IgD-negative memory B cell (primary cell): ENCODE results near the gene FZD1. TPM values are rescaled to one million over a fixed set of nuclear protein-coding genes. Genes with fewer than 3 reads are reported as not detected.

Experiments
- H3K27ac Mint-ChIP-seq, 3 donors: one replicate each; pipeline ENCODE4 v1.8.0; 2020 to 2022; ENCODE audit warnings: mild to moderate bottlenecking in 3 of 3, mixed read lengths in 3 of 3, moderate library complexity in 1 of 3
- H3K27me3 Mint-ChIP-seq: one replicate; pipeline ENCODE4 v1.8.0; 2021; ENCODE audit warnings: mixed read lengths
- H3K36me3 Mint-ChIP-seq: one replicate; pipeline ENCODE4 v1.8.0; 2020; ENCODE audit warnings: mild to moderate bottlenecking, mixed read lengths
- H3K4me1 Mint-ChIP-seq, 3 donors: one replicate each; pipeline ENCODE4 v1.8.0; 2020 to 2022; ENCODE audit warnings: mixed read lengths in 3 of 3, mild to moderate bottlenecking in 1 of 3
- H3K4me3 Mint-ChIP-seq, 4 donors: one replicate each; pipeline ENCODE4 v1.8.0; 2020 to 2022; ENCODE audit warnings: mild to moderate bottlenecking in 4 of 4, mixed read lengths in 4 of 4, moderate library complexity in 3 of 4
- H3K9me3 Mint-ChIP-seq, 3 donors: one replicate each; pipeline ENCODE4 v1.8.0; 2020 to 2021; ENCODE audit warnings: mixed read lengths in 3 of 3, mild to moderate bottlenecking in 1 of 3
- polyA plus RNA-seq: library from polyadenylated mRNA; unstranded; fragments of 300-500 nt; fragmentation: Illumina TruSeq; gene quantifications from one replicate; pipeline ENCODE4 v1.2.3, GENCODE V29; 2021

The FZD1 gene
- polyA plus RNA-seq, 1 donor from 2014 or later = 0.23 TPM

DNA sequence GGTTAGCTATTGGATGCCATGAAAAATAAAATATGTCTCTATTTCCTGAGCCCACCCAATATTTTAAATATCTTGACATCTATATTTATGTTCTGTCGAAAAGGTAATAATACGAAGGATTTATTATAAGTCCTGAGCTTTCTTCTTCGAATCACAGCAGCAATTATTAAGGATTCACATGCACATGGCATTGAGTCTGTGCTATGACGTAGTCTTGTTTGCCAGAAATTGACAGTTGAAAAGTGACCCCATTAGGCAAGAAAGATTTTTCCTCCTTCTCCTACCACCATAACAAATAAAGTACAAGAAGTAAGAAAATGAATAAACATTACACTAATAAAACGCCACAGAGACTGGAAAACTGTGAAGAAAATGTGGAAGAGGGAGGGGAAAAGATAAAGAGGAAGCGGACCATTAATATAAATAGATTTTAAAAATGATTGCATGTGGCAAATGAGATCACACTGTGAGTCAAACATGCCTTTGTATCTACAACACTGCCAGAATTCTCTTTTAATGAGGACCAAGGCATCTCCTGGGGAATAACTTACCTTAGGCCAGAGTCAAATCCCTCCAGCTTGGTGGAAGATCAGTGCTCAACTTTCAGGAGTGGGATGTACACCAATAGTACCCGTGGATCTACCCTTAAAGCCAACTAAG lies 21.6 kb downstream of the FZD1 start:
- Mint-ChIP-seq H3K4me3 (no peak overlapping the region), H3K27ac (no peak overlapping the region), H3K27me3 (peaks cover 6% of the 10 kb centered on the region), H3K36me3 (no peaks in the 10 kb centered on the region), H3K9me3 (no peaks in the 10 kb centered on the region), H3K4me1 (peaks cover 0 to 5% (median 0%) of the 10 kb centered on the region in 3 donors)

DNA sequence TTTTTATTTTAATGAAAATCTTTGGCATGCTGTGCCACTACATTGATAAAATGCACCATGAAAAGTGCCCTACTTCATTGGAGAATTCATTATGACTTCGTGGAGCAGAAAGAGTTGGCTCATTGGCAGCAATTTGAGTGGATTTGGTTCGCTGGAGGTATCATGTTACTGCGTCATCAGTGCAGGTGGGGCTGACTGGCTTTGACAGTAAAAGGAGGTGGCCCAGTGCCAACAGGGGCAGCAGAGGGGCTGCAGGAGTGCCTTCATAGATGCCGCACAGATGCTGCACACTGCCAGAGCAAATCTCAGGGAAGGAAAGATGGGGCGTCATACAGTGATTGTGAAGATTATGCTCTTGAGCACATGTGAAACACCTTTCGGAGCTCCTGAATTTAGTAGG lies 22.2 kb downstream of the FZD1 start:
- H3K27me3 Mint-ChIP-seq = peaks cover 6% of the 10 kb centered on the region
- H3K9me3 Mint-ChIP-seq = no peaks in the 10 kb centered on the region
- no peaks in the 10 kb centered on the region for H3K36me3 Mint-ChIP-seq
- peaks cover 0 to 5% (median 2%) of the 10 kb centered on the region in 3 donors for H3K4me1 Mint-ChIP-seq
- H3K4me3 Mint-ChIP-seq = no peak overlapping the region
- no peak overlapping the region for H3K27ac Mint-ChIP-seq

DNA sequence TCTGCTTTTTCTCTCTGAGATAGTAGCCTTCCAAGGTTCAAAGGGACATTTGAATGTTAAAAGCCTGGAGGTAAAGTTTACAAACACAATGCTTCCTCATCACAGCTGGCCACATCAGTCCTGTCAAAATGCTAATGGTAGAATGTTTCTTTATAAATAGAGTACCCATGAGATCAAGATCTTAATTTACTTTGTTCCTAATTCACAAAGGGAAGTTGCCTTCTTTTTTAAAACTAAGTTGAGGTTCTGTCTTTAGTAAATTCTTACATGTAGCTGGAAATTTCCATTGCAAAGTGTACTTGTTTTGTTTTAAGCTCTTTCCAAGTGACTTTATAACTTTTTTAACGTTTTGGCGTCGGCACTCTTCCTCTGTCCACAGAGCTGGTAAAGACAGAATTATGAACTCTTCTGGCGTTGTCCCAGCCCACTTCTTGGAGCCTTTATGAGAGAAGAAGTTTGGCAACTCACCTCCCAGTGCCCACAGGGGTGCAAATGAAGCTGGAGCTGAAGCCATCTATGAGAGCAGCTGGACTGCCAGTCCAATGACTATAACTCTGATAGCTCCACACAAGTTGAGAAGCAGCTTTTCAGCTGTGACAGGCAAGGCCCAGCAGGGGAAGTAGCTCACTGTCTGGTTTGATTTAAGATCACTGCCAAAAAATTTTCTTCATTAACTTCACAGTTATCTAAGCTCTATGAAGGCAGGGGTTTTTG lies 23.3 kb downstream of the FZD1 start:
- no peaks in the 10 kb centered on the region for H3K9me3 Mint-ChIP-seq
- H3K36me3 Mint-ChIP-seq = no peaks in the 10 kb centered on the region
- no peak overlapping the region for H3K27ac Mint-ChIP-seq
- no peak overlapping the region for H3K4me3 Mint-ChIP-seq
- peaks cover 0 to 5% (median 2%) of the 10 kb centered on the region in 3 donors for H3K4me1 Mint-ChIP-seq
- H3K27me3 Mint-ChIP-seq = peaks cover 3% of the 10 kb centered on the region

DNA sequence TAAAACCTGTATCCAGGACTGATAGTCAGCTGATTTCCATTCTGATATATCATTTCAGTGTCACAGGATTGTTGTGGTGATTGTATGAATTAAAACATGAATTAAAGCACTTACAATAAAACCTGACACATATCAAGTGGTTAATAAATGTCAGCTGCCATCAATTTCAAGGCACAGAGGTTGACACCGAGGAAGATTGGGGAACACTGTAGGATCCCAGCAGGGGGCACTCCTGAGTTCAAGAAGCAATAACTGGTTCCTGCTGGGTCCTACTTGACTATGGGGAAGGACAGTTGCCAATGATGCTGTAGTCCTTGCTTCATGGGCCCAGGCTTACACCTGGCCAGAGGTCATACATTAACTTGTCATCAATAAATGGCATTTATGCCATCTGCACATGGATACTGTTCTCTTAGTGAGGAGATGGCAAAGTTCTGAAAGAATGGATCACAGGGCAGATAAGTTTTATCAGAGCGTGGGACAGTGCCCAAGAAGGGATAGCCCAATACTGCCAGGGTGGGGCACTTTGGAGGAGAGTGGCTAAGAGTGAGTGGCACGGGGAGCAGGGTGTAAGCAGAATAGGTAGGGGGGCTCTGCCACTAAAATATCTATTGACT lies 24.1 kb downstream of the FZD1 start:
- Mint-ChIP-seq H3K27me3 (peaks cover 2% of the 10 kb centered on the region), H3K4me3 (no peak overlapping the region), H3K36me3 (no peaks in the 10 kb centered on the region), H3K27ac (no peak overlapping the region), H3K9me3 (no peaks in the 10 kb centered on the region), H3K4me1 (peaks cover 0 to 6% (median 2%) of the 10 kb centered on the region in 3 donors)

DNA sequence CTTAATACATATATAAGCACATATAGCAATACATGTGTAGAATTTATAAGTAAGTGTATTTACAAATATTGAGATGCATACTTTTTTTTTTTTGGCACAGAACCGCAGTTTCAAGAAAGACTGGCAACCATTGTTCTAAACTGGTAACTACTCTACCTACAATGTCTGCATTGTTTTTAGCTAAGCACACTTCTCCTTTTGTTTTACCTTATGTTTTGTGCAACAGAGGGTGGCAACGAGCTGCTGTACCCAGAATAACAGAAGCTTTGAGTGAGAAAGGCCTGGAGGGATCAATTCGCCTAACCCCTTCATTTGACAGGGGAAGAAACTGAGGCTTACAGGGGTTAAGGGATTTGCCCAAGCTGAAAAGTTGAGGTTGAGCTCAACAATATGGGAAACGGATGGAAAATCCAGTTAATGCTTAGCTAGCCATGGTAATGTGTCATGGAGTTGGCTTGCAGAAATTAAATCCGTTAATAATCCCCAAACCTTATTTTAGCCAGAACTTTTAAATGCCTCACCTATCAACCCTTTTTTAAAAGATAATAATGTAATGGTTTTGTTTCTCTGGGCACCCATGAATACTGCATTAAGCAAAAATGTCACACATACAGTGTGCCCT lies 25.5 kb downstream of the FZD1 start:
- H3K36me3 Mint-ChIP-seq = no peaks in the 10 kb centered on the region
- H3K27ac Mint-ChIP-seq = no peak overlapping the region
- H3K4me1 Mint-ChIP-seq = peaks cover 0 to 6% (median 2%) of the 10 kb centered on the region in 3 donors

DNA sequence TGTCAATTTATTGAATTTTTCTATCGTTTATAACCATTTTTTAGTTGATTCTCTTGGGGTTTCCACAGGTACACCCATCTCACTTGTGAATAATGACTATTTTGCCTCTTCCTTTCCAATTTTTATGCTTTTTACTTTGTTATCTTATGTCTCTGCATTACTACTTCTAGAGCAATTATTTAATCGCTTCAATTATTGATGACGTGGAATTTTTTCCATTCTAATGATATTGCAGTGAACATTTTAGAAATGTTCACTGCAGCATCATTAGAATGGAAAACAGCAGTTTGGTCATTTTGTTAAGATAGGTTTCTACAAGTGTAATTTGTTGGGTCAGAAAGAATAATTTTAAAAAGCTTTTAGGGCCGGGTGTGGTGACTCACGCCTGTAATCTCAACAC lies 27.1 kb downstream of the FZD1 start:
- H3K4me1 Mint-ChIP-seq = peaks cover 0 to 6% (median 2%) of the 10 kb centered on the region in 3 donors

More for the DNA sequence above, 25.5 kb downstream of the FZD1 start:
- H3K4me3 Mint-ChIP-seq = no peak overlapping the region
- H3K9me3 Mint-ChIP-seq = no peaks in the 10 kb centered on the region
- H3K27me3 Mint-ChIP-seq = peaks cover 3% of the 10 kb centered on the region

DNA sequence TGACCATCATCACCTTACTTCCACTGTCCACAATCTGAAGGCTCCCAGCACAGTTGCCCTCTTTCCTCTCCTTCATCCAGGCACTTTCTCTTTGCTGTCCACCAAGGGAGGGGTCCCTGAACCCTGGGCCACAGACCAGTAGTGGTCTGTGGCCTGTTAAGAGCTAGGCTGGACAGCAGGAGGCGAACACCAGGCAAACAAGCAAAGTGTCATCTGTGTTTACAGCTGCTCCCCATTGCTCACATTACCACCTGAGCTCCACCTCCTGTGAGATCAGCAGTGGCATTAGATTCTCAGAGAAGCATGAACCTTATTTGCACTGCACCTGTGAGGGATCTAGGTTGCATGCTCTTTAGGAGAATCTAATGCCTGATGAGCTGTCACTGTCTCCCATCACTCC lies 27.7 kb downstream of the FZD1 start:
- H3K27me3 Mint-ChIP-seq = peaks cover 4% of the 10 kb centered on the region
- no peaks in the 10 kb centered on the region for H3K36me3 Mint-ChIP-seq
- H3K27ac Mint-ChIP-seq = no peak overlapping the region
- H3K9me3 Mint-ChIP-seq = no peaks in the 10 kb centered on the region
- peaks cover 0 to 6% (median 2%) of the 10 kb centered on the region in 3 donors for H3K4me1 Mint-ChIP-seq
- peak overlapping the region in 1 of 4 donors; percentile 14 for H3K4me3 Mint-ChIP-seq

More for the DNA sequence above, 27.1 kb downstream of the FZD1 start:
- Mint-ChIP-seq H3K27ac (no peak overlapping the region), H3K4me3 (peak overlapping the region in 1 of 4 donors; percentile 37), H3K27me3 (peaks cover 4% of the 10 kb centered on the region), H3K9me3 (no peaks in the 10 kb centered on the region), H3K36me3 (no peaks in the 10 kb centered on the region)

DNA sequence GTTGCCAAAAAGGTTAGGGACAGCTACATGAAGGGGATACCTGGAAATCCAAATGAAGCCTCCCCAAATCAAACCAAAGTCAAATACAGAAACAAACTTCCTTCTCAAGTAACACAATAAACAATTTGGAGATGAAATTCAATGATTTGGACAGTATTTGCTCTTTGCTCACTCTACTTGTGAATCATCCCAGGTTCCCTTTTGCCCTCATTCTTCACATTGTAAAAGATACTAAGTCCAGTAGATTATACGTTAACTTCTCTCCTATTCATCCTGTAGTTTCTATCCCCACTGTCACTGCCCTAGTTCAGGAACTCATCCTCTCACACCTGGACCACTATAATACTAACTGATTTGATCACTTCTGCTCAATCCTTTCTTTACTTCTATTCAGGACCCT lies 28.3 kb downstream of the FZD1 start:
- H3K27me3 Mint-ChIP-seq = peaks cover 4% of the 10 kb centered on the region

DNA sequence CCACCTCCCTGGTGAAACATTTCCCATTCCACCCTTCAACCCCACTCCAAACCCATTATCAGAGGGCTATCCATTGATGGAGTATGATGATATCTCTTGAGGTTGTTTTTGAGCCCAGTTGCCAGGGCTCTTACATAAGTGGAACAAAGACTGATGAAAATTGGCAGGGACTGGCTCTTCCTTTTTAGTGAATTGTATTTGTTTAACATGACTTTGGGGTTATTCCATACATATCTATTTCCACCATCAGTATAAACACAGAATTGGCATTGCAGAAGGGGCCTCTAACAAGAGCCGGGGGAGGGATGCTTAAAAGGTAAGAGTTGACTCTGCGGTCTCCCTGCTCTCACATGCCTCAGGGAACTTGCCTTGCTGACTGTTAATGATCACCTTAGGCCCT lies 28.9 kb downstream of the FZD1 start:
- peaks cover 0 to 6% (median 2%) of the 10 kb centered on the region in 3 donors for H3K4me1 Mint-ChIP-seq
- no peaks in the 10 kb centered on the region for H3K36me3 Mint-ChIP-seq
- H3K27ac Mint-ChIP-seq = no peak overlapping the region
- no peak overlapping the region for H3K4me3 Mint-ChIP-seq
- no peaks in the 10 kb centered on the region for H3K9me3 Mint-ChIP-seq
- H3K27me3 Mint-ChIP-seq = peaks cover 4% of the 10 kb centered on the region

More for the DNA sequence above, 28.3 kb downstream of the FZD1 start:
- no peak overlapping the region for H3K27ac Mint-ChIP-seq
- no peak overlapping the region for H3K4me3 Mint-ChIP-seq
- H3K4me1 Mint-ChIP-seq = peaks cover 0 to 6% (median 2%) of the 10 kb centered on the region in 3 donors
- no peaks in the 10 kb centered on the region for H3K36me3 Mint-ChIP-seq
- no peaks in the 10 kb centered on the region for H3K9me3 Mint-ChIP-seq

DNA sequence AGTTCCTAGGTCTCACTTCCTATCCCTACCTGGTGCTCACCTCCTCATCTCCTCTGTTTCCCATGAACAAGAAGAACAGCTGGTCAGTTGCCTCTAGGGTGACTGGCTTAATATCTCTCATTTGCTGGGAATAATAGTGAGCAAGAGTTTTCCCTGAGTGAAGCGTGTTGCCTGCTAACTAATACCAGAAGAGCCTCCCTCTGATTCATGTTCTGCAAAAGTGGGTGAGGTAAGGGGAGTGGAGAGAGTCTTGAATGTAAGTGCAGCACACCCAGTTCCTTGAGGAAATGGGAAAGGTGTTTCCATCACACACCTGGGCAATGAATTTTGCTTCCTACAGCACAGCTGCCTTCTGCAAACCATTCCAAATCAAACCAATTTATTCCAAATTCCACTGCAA lies 29.6 kb downstream of the FZD1 start:
- Mint-ChIP-seq H3K27me3 (peaks cover 2% of the 10 kb centered on the region), H3K9me3 (no peaks in the 10 kb centered on the region), H3K36me3 (no peaks in the 10 kb centered on the region), H3K27ac (no peak overlapping the region), H3K4me1 (peaks cover 0 to 6% (median 2%) of the 10 kb centered on the region in 3 donors), H3K4me3 (no peak overlapping the region)

DNA sequence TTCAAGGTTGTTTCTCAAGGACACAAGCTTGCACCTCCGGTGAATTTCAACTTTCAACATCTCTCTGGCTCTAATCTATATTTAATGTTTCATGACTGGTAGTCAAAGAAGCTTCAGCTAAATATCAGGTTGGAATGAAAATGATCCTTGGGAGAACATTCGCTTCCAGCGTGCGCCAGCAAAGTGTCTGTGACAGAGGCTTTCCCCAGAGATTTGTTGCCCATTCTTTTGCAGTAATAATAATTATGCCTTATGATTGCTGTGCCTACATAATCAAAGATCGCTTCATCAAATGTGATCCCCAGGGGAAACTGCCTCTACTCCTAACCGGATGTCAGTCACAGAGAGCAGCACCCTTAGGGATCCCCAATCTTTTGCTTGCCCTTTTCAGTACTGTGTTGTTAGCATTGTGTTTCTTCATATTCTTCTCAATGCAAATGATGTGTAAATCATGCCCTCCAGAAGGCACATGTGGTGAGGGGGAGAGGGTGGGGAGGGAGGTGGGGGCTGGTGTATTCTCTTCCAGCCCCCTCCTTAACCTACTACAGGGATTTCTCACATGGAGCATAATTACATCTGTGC lies 30.5 kb downstream of the FZD1 start:
- Mint-ChIP-seq H3K36me3 (no peaks in the 10 kb centered on the region), H3K9me3 (no peaks in the 10 kb centered on the region), H3K4me1 (peaks cover 0 to 2% (median 2%) of the 10 kb centered on the region in 3 donors), H3K27me3 (peaks cover 2% of the 10 kb centered on the region), H3K27ac (no peak overlapping the region), H3K4me3 (no peak overlapping the region)

DNA sequence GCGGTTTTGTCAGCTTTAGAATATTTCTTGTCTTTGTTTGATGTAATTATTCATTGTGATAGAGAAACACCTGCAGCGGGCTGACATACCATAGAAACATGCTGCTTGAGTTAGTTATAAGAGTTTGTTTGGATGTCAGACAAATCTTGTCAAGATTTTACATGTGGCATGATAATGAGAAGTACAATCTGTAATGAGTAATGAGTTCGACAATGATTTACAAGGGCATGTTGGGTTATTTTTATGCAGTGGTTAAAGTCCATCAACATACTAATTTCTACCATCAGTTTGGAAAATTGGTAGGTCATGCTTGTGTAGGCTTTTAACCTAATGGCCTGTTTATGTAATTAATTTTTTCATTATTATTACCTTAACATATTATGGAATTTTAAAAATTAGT lies 31.3 kb downstream of the FZD1 start:
- no peak overlapping the region for H3K27ac Mint-ChIP-seq
- no peaks in the 10 kb centered on the region for H3K36me3 Mint-ChIP-seq
- H3K27me3 Mint-ChIP-seq = peaks cover 2% of the 10 kb centered on the region
- no peak overlapping the region for H3K4me3 Mint-ChIP-seq
- peaks cover 0 to 2% (median 1%) of the 10 kb centered on the region in 3 donors for H3K4me1 Mint-ChIP-seq
- no peaks in the 10 kb centered on the region for H3K9me3 Mint-ChIP-seq

DNA sequence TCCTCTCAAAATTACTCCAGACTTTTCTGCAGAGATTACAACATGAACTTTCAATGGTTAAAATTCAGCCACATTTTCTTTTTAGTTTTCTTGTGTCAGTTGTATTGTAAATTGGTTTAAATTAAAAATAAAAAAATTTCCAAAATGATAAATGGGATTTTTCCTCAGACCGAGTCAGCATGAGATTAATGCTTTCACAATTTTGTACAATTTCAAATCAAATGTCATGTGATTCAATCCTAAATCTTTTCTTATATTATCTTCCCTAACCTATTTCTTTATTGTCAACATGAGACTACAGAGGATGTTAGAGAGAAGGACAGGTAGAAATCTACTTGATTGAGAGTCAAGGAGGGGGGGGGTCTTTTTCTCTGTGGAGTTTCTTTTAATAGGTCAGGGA lies 33.7 kb downstream of the FZD1 start:
- H3K4me3 Mint-ChIP-seq = no peak overlapping the region
- H3K4me1 Mint-ChIP-seq = no peaks in the 10 kb centered on the region
- H3K27ac Mint-ChIP-seq = no peak overlapping the region
- H3K9me3 Mint-ChIP-seq = no peaks in the 10 kb centered on the region
- H3K36me3 Mint-ChIP-seq = no peaks in the 10 kb centered on the region
- H3K27me3 Mint-ChIP-seq = peaks cover 2% of the 10 kb centered on the region

DNA sequence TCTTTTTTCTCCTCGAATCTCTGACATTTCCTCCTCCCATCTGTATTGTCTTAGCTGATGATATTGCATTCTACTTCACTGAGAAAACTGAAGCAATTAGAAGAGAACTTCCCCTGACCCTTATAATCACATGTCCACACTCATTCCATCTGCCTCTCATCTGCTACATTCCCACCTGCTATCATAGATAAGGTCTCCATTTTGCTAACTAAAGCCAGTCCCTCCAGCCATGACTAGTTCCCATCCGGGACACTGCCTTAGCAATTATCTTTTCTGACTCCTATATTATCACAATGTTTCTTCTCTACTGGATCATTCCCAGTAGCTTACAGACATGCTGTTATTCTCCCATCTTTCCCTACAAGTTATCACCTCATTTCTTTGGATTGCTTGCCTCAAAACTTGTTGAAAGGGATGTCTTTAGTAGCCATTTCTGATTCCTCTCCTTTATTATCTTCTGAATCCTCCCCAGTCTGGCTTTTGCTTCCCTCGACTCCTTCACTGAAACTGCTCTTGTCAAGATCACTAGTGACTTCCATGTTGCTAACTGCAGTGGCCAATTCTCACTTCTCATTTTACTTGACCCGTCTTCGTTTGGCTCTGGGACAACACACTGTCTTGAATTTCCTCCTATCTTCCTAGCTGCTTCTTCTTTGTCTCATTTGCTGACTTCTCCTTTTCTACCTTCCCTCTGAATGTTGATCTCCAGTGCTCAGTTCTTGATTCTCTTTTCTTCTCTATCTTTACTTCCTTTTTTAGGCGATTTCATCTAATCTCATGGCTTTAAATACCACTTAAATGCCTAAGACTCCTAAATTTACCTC lies 35.9 kb downstream of the FZD1 start:
- no peaks in the 10 kb centered on the region for H3K9me3 Mint-ChIP-seq

More for the DNA sequence above, 35.9 kb downstream of the FZD1 start:
- Mint-ChIP-seq H3K27ac (no peak overlapping the region), H3K36me3 (no peaks in the 10 kb centered on the region), H3K4me3 (no peak overlapping the region), H3K27me3 (no peaks in the 10 kb centered on the region), H3K4me1 (peaks cover 0 to under 1% (median 0%) of the 10 kb centered on the region in 3 donors)
